GM12875 (cell line): ENCODE measurements around the gene DLG5.

ENCODE experiments used
- H3K4me3 ChIP-seq: one replicate; pipeline ENCODE4 v1.5.1; 2011; ENCODE audit warnings: low read depth, low read length, control low read depth
- CTCF ChIP-seq: IDR thresholded peaks from 2 replicates; pipeline ENCODE4 v1.5.1; 2011; ENCODE audit warnings: low read depth, mild to moderate bottlenecking, control low read depth, inconsistent platforms, low read length, moderate library complexity, borderline replicate concordance; ENCODE audit not compliant: insufficient read depth

DLG5 gene

GRCh38 chr10:77899080-77899477 is 27.5 kb downstream of the DLG5 start:
- no peak for TF ChIP-seq CTCF
- H3K4me3 ChIP-seq, result no peak overlapping the region

GRCh38 chr10:77898323-77899079 is 28.1 kb downstream of the DLG5 start:
- H3K4me3 ChIP-seq, result no peak overlapping the region
- no peak for TF ChIP-seq CTCF

GRCh38 chr10:77896058-77896457 is 30.5 kb downstream of the DLG5 start:
- H3K4me3 ChIP-seq, result no peak overlapping the region
- no peak for TF ChIP-seq CTCF

GRCh38 chr10:77894058-77894457 is 32.5 kb downstream of the DLG5 start:
- TF ChIP-seq CTCF, result no peak
- no peak overlapping the region for H3K4me3 ChIP-seq

GRCh38 chr10:77893386-77893785 is 33.2 kb downstream of the DLG5 start:
- no peak overlapping the region for H3K4me3 ChIP-seq
- no peak for TF ChIP-seq CTCF

- TF ChIP-seq CTCF, result no peak
- H3K4me3 ChIP-seq, result no peak overlapping the region
These were observed 33.8 kb downstream of the DLG5 start for GRCh38 chr10:77892761-77893160.

- no peak for TF ChIP-seq CTCF
- no peak overlapping the region for H3K4me3 ChIP-seq
These were observed 34.4 kb downstream of the DLG5 start for GRCh38 chr10:77892021-77892739.
